Stimulated activated CD8-positive, alpha-beta memory T cell treated with anti-CD3 and anti-CD28 coated beads, Interleukin-4, amount 100 ng/mL, for 48 hours (primary cell): ENCODE data around the gene TRIO.

Experiments
- DNase-seq: peaks from one replicate; pipeline ENCODE4 v3.0.0-alpha.2; 2020

Gene TRIO

GRCh38 chr5:14305045-14305444 is 161.9 kb downstream of the TRIO start:
- DNase-seq, result no peak

GRCh38 chr5:14306329-14306815 is 163.2 kb downstream of the TRIO start:
- DNase-seq, result no peak

GRCh38 chr5:14308384-14309154 is 165.4 kb downstream of the TRIO start:
- no peak for DNase-seq

GRCh38 chr5:14309199-14309598 is 166.1 kb downstream of the TRIO start:
- no peak for DNase-seq

- no peak for DNase-seq
These were observed 166.9 kb downstream of the TRIO start for GRCh38 chr5:14309878-14310531.

GRCh38 chr5:14310901-14311300 is 167.8 kb downstream of the TRIO start:
- no peak for DNase-seq

- DNase-seq, result no peak
These were observed 171.0 kb downstream of the TRIO start for GRCh38 chr5:14313986-14314690.

- DNase-seq, result no peak
These were observed 173.3 kb downstream of the TRIO start for GRCh38 chr5:14316471-14316870.

GRCh38 chr5:14319102-14319501 is 176.0 kb downstream of the TRIO start:
- no peak for DNase-seq

GRCh38 chr5:14321936-14322335 is 178.8 kb downstream of the TRIO start:
- DNase-seq, result no peak

- no peak for DNase-seq
These were observed 179.5 kb downstream of the TRIO start for GRCh38 chr5:14322437-14323187.

- no peak for DNase-seq
These were observed 180.3 kb downstream of the TRIO start for GRCh38 chr5:14323466-14323865.

GRCh38 chr5:14325369-14325768 is 182.2 kb downstream of the TRIO start:
- DNase-seq, result no peak

- no peak for DNase-seq
These were observed 183.1 kb downstream of the TRIO start for GRCh38 chr5:14326035-14326903.

- DNase-seq, result no peak
These were observed 184.5 kb downstream of the TRIO start for GRCh38 chr5:14327624-14328023.

- DNase-seq, result no peak
These were observed 185.0 kb downstream of the TRIO start for GRCh38 chr5:14328144-14328543.

GRCh38 chr5:14330291-14330690 is 187.1 kb downstream of the TRIO start:
- no peak for DNase-seq

GRCh38 chr5:14330729-14331385 is 187.7 kb downstream of the TRIO start:
- no peak for DNase-seq

- no peak for DNase-seq
These were observed 188.2 kb downstream of the TRIO start for GRCh38 chr5:14331386-14331781.

- DNase-seq, result no peak
These were observed 189.0 kb downstream of the TRIO start for GRCh38 chr5:14332038-14332631.

- DNase-seq, result no peak
These were observed 189.6 kb downstream of the TRIO start for GRCh38 chr5:14332746-14333145.
